ENCODE data around the gene ITGB4. TPM values are rescaled to one million over a fixed set of nuclear protein-coding genes. Genes with fewer than 3 reads are reported as not detected.

The ITGB4 gene
- total RNA-seq, 6 experiments from 2014 or later: 0.92 to 4.1 (median 2.0) TPM

DNA sequence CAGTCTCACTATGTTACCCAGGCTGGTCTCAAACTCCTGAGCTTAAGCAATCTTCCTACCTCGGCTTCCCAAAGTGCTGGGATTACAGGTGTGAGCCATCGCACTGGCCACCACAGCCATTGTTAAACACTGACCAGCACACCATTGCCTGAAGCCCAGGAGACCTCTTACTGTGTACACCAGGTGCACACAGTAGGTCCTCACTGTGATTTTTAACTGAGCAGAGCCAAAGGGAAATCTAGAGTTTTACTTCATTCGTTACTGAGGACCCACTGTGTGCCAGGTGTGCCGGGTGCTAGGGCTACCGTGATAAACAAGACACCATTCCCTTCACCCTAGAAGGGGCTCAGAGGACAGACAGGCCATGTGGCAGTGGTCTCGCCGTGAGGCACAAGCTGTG is 4.2 kb downstream of the ITGB4 start:
- H3K9me3 ChIP-seq: no peaks in the 10 kb centered on the region
- DNase-seq (no peak), ATAC-seq (no peak)
- TF ChIP-seq POLR2A (IDR thresholded peaks at IDR 0.05): no peak
- TF ChIP-seq, protein P1, sequence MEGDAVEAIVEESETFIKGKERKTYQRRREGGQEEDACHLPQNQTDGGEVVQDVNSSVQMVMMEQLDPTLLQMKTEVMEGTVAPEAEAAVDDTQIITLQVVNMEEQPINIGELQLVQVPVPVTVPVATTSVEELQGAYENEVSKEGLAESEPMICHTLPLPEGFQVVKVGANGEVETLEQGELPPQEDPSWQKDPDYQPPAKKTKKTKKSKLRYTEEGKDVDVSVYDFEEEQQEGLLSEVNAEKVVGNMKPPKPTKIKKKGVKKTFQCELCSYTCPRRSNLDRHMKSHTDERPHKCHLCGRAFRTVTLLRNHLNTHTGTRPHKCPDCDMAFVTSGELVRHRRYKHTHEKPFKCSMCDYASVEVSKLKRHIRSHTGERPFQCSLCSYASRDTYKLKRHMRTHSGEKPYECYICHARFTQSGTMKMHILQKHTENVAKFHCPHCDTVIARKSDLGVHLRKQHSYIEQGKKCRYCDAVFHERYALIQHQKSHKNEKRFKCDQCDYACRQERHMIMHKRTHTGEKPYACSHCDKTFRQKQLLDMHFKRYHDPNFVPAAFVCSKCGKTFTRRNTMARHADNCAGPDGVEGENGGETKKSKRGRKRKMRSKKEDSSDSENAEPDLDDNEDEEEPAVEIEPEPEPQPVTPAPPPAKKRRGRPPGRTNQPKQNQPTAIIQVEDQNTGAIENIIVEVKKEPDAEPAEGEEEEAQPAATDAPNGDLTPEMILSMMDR (IDR thresholded peaks at IDR 0.05): no peak
- no peak overlapping the region for H3K4me3 ChIP-seq
- H3K36me3 ChIP-seq: no peaks in the 10 kb centered on the region
- intact Hi-C loops (cut with DNase I): no loop called here
- no peaks in the 10 kb centered on the region for H3K27me3 ChIP-seq
- 88% methylated on average over 6 of the region's 7 CpGs for WGBS (ENCODE audit: insufficient coverage, low coverage, low lambda C conversion rate, missing lambda C conversion rate)
- no peak overlapping the region for H3K27ac ChIP-seq
- H3K4me1 ChIP-seq: no peaks in the 10 kb centered on the region

DNA sequence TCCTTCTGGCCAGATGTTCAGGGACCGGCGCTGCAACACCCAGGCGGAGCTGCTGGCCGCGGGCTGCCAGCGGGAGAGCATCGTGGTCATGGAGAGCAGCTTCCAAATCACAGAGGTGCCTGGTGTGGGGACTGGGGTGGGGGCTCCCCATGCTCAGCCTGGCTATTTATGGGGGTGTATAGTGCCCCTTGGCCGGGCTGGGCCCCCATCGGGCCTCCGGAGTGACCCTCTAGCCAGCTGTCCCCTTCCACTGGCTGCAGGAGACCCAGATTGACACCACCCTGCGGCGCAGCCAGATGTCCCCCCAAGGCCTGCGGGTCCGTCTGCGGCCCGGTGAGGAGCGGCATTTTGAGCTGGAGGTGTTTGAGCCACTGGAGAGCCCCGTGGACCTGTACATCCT is 6.1 kb downstream of the ITGB4 start:
- no CpG with 5 or more reads among the region's 18 CpGs for WGBS (ENCODE audit: insufficient coverage, low coverage, low lambda C conversion rate, missing lambda C conversion rate)
- no peak overlapping the region for H3K4me3 ChIP-seq
- no peaks in the 10 kb centered on the region for H3K9me3 ChIP-seq
- no peak overlapping the region for H3K27ac ChIP-seq
- DNase-seq (no peak), ATAC-seq (no peak)
- no peaks in the 10 kb centered on the region for H3K36me3 ChIP-seq
- TF ChIP-seq, protein P1 (IDR thresholded peaks at IDR 0.05): no peak
- no peak for TF ChIP-seq POLR2A (IDR thresholded peaks at IDR 0.05)
- intact Hi-C loops (cut with DNase I): no loop called here
- no peaks in the 10 kb centered on the region for H3K4me1 ChIP-seq
- H3K27me3 ChIP-seq: no peaks in the 10 kb centered on the region

- 60% methylated on average over 1 of the region's 7 CpGs for WGBS (ENCODE audit: insufficient coverage, low coverage, low lambda C conversion rate, missing lambda C conversion rate)
- H3K36me3 ChIP-seq: no peaks in the 10 kb centered on the region
- no peaks in the 10 kb centered on the region for H3K27me3 ChIP-seq
- TF ChIP-seq, protein P1 (IDR thresholded peaks at IDR 0.05): no peak
- no peak for TF ChIP-seq POLR2A (IDR thresholded peaks at IDR 0.05)
- no peak overlapping the region for H3K4me3 ChIP-seq
- no peak overlapping the region for H3K27ac ChIP-seq
- no peak for DNase-seq
- H3K4me1 ChIP-seq: peaks cover 0 to 2% (median 0%) of the 10 kb centered on the region in 4 donors
- ATAC-seq: no peak
- H3K9me3 ChIP-seq: no peaks in the 10 kb centered on the region
- intact Hi-C loops (cut with DNase I): no loop called here
Observed at GRCh38 chr17:75729351-75729750, 8.1 kb downstream of the ITGB4 start.

DNA sequence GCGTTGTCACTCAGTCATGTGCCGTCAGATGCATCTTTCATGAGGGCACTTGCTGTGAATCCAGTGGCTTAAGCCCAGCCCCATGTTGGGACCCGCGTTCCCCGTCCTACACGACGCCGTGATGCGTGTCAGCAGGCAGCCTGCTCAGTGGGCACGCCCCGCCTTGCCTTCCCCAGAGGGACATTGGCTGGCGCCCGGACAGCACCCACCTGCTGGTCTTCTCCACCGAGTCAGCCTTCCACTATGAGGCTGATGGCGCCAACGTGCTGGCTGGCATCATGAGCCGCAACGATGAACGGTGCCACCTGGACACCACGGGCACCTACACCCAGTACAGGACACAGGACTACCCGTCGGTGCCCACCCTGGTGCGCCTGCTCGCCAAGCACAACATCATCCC is 8.8 kb downstream of the ITGB4 start:
- Histone ChIP-seq H3K27me3 (no peaks in the 10 kb centered on the region), H3K4me3 (no peak overlapping the region), H3K36me3 (no peaks in the 10 kb centered on the region), H3K9me3 (no peaks in the 10 kb centered on the region), H3K27ac (no peak overlapping the region), H3K4me1 (peaks cover 0 to 8% (median 0%) of the 10 kb centered on the region in 4 donors)
- TF ChIP-seq POLR2A (IDR thresholded peaks at IDR 0.05): no peak
- TF ChIP-seq, protein P1 (IDR thresholded peaks at IDR 0.05): no peak
- ATAC-seq (no peak), DNase-seq (no peak)
- WGBS (ENCODE audit: insufficient coverage, low coverage, low lambda C conversion rate, missing lambda C conversion rate): 91% methylated on average over 9 of the region's 24 CpGs
- intact Hi-C loops (cut with DNase I): no loop called here
